Measurements from ENCODE around the gene CAMK2A.

CAMK2A gene

DNA sequence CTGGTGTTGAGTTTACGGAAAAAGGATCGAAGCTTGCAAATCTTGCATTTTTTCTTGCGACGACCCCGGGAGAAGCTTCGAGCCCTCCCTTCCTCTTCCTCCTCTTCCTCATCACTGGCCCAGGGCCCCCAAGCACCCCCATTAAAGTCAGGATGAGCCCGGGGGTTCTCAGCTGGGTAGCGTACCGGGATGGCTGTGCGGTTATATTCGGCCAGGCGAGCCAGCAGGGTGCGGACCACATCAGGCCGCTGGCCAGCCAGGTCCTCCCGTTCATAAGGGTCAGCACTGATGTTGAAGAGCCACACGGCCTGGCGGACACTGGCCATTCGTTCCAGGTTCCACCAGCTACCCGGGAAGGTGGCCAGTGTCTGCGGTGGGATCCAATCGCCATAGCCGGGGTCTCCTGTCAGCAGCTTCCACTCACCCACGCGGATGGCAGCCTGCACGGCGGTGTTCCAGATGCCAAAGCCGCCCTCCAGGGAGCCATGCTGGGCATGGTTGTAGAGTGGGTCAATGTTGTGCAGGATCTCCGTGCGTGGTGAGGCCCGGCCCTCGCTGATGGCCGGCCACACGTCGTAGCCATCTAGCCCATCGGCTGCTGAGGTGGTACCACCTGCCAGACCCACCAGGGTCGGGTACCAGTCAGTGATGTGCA lies 7.8 kb upstream of the CAMK2A start:
- FAIRE-seq: no peak
- TF ChIP-seq TAF1 (IDR thresholded peaks at IDR 0.05; ENCODE audit: low read depth, low read length) (no peak), POLR2AphosphoS5 (IDR thresholded peaks at IDR 0.05; ENCODE audit: low read depth, low read length) (no peak)
- no peak for DNase-seq (ENCODE audit: insufficient read length, low spot score)

GRCh38 chr5:150296496-150296895 lies 6.9 kb upstream of the CAMK2A start:
- no peak for DNase-seq (ENCODE audit: insufficient read length, low spot score)
- TF ChIP-seq TAF1 (IDR thresholded peaks at IDR 0.05; ENCODE audit: low read depth, low read length) (no peak), POU2F2 (IDR thresholded peaks at IDR 0.05; ENCODE audit: low read depth, low read length) (no peak), POLR2A (IDR thresholded peaks at IDR 0.05; ENCODE audit: low read depth, low read length) (no peak), POLR2AphosphoS5 (IDR thresholded peaks at IDR 0.05; ENCODE audit: low read depth, low read length) (no peak), SPI1 (IDR thresholded peaks at IDR 0.05; ENCODE audit: low read depth, low read length) (no peak), PAX5 (IDR thresholded peaks at IDR 0.05; ENCODE audit: insufficient read depth, low read length, severe bottlenecking) (no peak)
- no peak for FAIRE-seq

- no peak for TF ChIP-seq POLR2AphosphoS5 (IDR thresholded peaks at IDR 0.05; ENCODE audit: low read depth, low read length)
- no peak for TF ChIP-seq POU2F2 (IDR thresholded peaks at IDR 0.05; ENCODE audit: low read depth, low read length)
- no peak for TF ChIP-seq POLR2A (IDR thresholded peaks at IDR 0.05; ENCODE audit: low read depth, low read length)
- no peak for TF ChIP-seq SPI1 (IDR thresholded peaks at IDR 0.05; ENCODE audit: low read depth, low read length)
- no peak for TF ChIP-seq PAX5 (IDR thresholded peaks at IDR 0.05; ENCODE audit: insufficient read depth, low read length, severe bottlenecking)
- no peak for TF ChIP-seq TAF1 (IDR thresholded peaks at IDR 0.05; ENCODE audit: low read depth, low read length)
- FAIRE-seq: no peak
- no peak for DNase-seq (ENCODE audit: insufficient read length, low spot score)
These were observed 6.3 kb upstream of the CAMK2A start for GRCh38 chr5:150295741-150296486.

GRCh38 chr5:150295172-150295634 lies 5.6 kb upstream of the CAMK2A start:
- DNase-seq (ENCODE audit: insufficient read length, low spot score): no peak
- TF ChIP-seq POU2F2 (IDR thresholded peaks at IDR 0.05; ENCODE audit: low read depth, low read length) (no peak), POLR2A (IDR thresholded peaks at IDR 0.05; ENCODE audit: low read depth, low read length) (no peak), POLR2AphosphoS5 (IDR thresholded peaks at IDR 0.05; ENCODE audit: low read depth, low read length) (no peak), TAF1 (IDR thresholded peaks at IDR 0.05; ENCODE audit: low read depth, low read length) (no peak), PAX5 (IDR thresholded peaks at IDR 0.05; ENCODE audit: insufficient read depth, low read length, severe bottlenecking) (no peak), SPI1 (IDR thresholded peaks at IDR 0.05; ENCODE audit: low read depth, low read length) (no peak)
- FAIRE-seq: no peak

GRCh38 chr5:150294551-150295071 lies 5.0 kb upstream of the CAMK2A start:
- TF ChIP-seq PAX5 (IDR thresholded peaks at IDR 0.05; ENCODE audit: insufficient read depth, low read length, severe bottlenecking) (no peak), POLR2AphosphoS5 (IDR thresholded peaks at IDR 0.05; ENCODE audit: low read depth, low read length) (no peak), POLR2A (IDR thresholded peaks at IDR 0.05; ENCODE audit: low read depth, low read length) (no peak), TAF1 (IDR thresholded peaks at IDR 0.05; ENCODE audit: low read depth, low read length) (no peak), SPI1 (IDR thresholded peaks at IDR 0.05; ENCODE audit: low read depth, low read length) (no peak), POU2F2 (IDR thresholded peaks at IDR 0.05; ENCODE audit: low read depth, low read length) (no peak)
- FAIRE-seq: no peak
- no peak for DNase-seq (ENCODE audit: insufficient read length, low spot score)

- FAIRE-seq: no peak
- TF ChIP-seq POLR2A (IDR thresholded peaks at IDR 0.05; ENCODE audit: low read depth, low read length) (no peak), POLR2AphosphoS5 (IDR thresholded peaks at IDR 0.05; ENCODE audit: low read depth, low read length) (no peak), TAF1 (IDR thresholded peaks at IDR 0.05; ENCODE audit: low read depth, low read length) (no peak), SPI1 (IDR thresholded peaks at IDR 0.05; ENCODE audit: low read depth, low read length) (no peak), PAX5 (IDR thresholded peaks at IDR 0.05; ENCODE audit: insufficient read depth, low read length, severe bottlenecking) (no peak), POU2F2 (IDR thresholded peaks at IDR 0.05; ENCODE audit: low read depth, low read length) (no peak)
- DNase-seq (ENCODE audit: insufficient read length, low spot score): no peak
These were observed 3.7 kb upstream of the CAMK2A start for GRCh38 chr5:150293091-150293941.

GRCh38 chr5:150291388-150292385 lies 2.1 kb upstream of the CAMK2A start:
- DNase-seq (ENCODE audit: insufficient read length, low spot score) (no peak), FAIRE-seq (no peak)
- TF ChIP-seq SPI1 (IDR thresholded peaks at IDR 0.05; ENCODE audit: low read depth, low read length): no peak

DNA sequence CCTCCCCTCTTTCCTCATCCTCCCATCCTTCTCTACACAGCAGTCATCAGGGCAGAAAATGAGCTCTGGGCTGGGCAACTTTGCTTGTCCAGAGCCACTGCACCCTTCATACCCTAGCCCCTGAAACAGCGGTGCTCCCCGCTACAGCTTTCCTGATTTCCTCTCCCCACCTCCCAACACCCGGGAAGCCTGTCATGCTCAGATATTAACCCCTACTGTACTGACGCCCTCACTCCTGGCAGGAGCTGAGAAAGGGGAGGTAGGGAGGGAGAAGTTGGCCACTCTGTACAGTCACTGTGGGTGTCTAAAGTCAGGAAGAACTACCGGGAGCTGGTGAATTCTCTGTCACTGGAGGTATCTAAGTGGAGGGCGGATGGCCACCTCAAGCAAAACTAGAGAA lies 782 bp downstream of the CAMK2A start:
- DNase-seq (ENCODE audit: insufficient read length, low spot score) (no peak), FAIRE-seq (no peak)
- TF ChIP-seq POLR2AphosphoS5 (IDR thresholded peaks at IDR 0.05; ENCODE audit: low read depth, low read length): no peak
- no peak for TF ChIP-seq SPI1 (IDR thresholded peaks at IDR 0.05; ENCODE audit: low read depth, low read length)
- no peak for TF ChIP-seq PAX5 (IDR thresholded peaks at IDR 0.05; ENCODE audit: insufficient read depth, low read length, severe bottlenecking)
- TF ChIP-seq TAF1 (IDR thresholded peaks at IDR 0.05; ENCODE audit: low read depth, low read length): no peak
- no peak for TF ChIP-seq POU2F2 (IDR thresholded peaks at IDR 0.05; ENCODE audit: low read depth, low read length)
- no peak for TF ChIP-seq POLR2A (IDR thresholded peaks at IDR 0.05; ENCODE audit: low read depth, low read length)
